ENCODE data around the gene ARID1B.
"Not testable (repeated sequence)": the region's sequence is repeated elsewhere in the genome, so short reads cannot be mapped to it uniquely, and the experiment has no call there.

ARID1B gene

GRCh38 chr6:156972145-156972544 lies 195.0 kb downstream of the ARID1B start:
- no peak for DNase-seq

GRCh38 chr6:156974830-156975261 lies 197.7 kb downstream of the ARID1B start:
- no peak for DNase-seq

- DNase-seq, result no peak
Measured at GRCh38 chr6:156975414-156975813, 198.2 kb downstream of the ARID1B start.

GRCh38 chr6:156976216-156977127 lies 199.3 kb downstream of the ARID1B start:
- DNase-seq, result no peak

- no peak for DNase-seq
Measured at GRCh38 chr6:156977527-156978291, 200.5 kb downstream of the ARID1B start.

GRCh38 chr6:156978948-156979347 lies 201.8 kb downstream of the ARID1B start:
- DNase-seq, result no peak

GRCh38 chr6:156980515-156980914 lies 203.3 kb downstream of the ARID1B start:
- DNase-seq, result no peak

GRCh38 chr6:156980948-156981347 lies 203.8 kb downstream of the ARID1B start:
- no peak for DNase-seq

- DNase-seq, result no peak
Measured at GRCh38 chr6:156982168-156982567, 205.0 kb downstream of the ARID1B start.

GRCh38 chr6:156982864-156983263 lies 205.7 kb downstream of the ARID1B start:
- not testable (repeated sequence) for DNase-seq

- DNase-seq, result no peak
Measured at GRCh38 chr6:156984178-156984738, 207.1 kb downstream of the ARID1B start.

- no peak for DNase-seq
Measured at GRCh38 chr6:156985309-156985708, 208.1 kb downstream of the ARID1B start.

GRCh38 chr6:156988276-156989158 lies 211.3 kb downstream of the ARID1B start:
- DNase-seq, result no peak

GRCh38 chr6:156989159-156989806 lies 212.1 kb downstream of the ARID1B start:
- no peak for DNase-seq

GRCh38 chr6:156992020-156992804 lies 215.0 kb downstream of the ARID1B start:
- no peak for DNase-seq

GRCh38 chr6:156993713-156994112 lies 216.5 kb downstream of the ARID1B start:
- no peak for DNase-seq

GRCh38 chr6:156994215-156995076 lies 217.3 kb downstream of the ARID1B start:
- no peak for DNase-seq

- DNase-seq, result no peak
Measured at GRCh38 chr6:156995502-156995901, 218.3 kb downstream of the ARID1B start.

GRCh38 chr6:156996265-156996664 lies 219.1 kb downstream of the ARID1B start:
- DNase-seq, result no peak

- DNase-seq, result no peak
Measured at GRCh38 chr6:156998794-156999330, 221.7 kb downstream of the ARID1B start.
